HG03045 (cell line): Measurements from ENCODE around the gene BSN.

Experiments
- ATAC-seq: cut with Tn5 transposase; IDR thresholded peaks from one replicate; pipeline ENCODE4 v1.9.1; 2021; ENCODE audit warnings: mild to moderate bottlenecking, moderate library complexity; ENCODE audit not compliant: unreplicated experiment

The BSN gene

DNA sequence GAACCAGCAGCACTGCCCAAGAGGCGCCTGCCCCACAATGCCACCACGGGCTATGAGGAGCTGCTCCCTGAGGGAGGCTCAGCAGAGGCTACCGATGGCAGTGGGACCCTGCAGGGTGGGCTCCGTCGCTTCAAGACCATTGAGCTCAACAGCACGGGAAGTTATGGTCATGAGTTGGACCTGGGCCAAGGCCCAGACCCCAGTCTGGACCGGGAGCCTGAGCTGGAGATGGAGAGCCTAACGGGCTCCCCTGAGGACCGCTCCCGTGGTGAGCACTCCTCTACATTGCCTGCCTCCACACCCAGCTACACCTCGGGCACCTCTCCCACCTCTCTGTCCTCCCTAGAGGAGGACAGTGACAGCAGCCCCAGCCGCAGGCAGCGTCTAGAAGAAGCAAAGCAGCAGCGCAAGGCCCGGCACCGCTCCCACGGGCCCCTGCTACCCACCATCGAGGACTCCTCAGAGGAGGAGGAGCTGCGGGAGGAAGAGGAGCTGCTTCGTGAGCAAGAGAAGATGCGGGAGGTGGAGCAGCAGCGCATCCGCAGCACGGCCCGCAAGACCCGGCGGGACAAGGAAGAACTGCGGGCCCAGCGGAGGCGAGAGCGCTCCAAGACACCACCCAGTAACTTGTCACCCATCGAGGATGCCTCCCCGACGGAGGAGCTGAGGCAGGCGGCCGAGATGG, 98.1 kb downstream of the BSN start:
- ATAC-seq = no peak

DNA sequence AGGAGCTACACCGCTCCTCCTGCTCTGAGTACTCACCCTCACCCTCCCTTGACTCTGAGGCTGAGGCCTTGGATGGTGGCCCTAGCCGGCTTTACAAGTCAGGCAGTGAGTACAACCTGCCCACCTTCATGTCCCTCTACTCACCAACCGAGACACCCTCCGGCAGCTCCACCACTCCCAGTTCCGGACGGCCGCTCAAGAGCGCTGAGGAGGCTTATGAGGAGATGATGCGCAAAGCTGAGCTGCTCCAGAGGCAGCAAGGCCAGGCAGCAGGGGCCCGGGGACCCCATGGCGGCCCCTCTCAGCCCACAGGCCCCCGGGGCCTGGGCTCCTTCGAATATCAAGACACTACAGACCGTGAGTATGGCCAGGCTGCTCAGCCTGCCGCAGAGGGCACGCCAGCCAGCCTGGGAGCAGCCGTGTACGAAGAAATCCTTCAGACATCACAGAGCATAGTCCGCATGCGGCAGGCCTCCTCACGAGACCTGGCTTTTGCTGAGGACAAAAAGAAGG, 98.7 kb downstream of the BSN start:
- ATAC-seq = no peak

DNA sequence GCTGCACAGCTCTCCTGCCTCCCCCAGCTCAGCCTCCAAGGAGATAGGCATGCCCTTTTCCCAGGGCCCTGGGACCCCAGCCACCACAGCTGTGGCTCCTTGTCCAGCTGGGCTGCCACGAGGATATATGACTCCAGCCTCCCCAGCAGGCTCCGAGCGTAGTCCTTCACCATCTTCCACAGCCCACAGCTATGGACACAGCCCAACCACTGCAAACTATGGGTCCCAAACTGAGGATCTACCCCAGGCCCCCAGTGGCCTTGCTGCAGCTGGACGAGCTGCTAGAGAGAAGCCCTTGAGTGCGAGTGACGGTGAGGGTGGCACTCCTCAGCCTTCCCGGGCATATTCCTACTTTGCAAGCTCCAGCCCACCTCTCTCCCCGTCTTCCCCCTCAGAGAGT, 99.3 kb downstream of the BSN start:
- ATAC-seq = no peak

DNA sequence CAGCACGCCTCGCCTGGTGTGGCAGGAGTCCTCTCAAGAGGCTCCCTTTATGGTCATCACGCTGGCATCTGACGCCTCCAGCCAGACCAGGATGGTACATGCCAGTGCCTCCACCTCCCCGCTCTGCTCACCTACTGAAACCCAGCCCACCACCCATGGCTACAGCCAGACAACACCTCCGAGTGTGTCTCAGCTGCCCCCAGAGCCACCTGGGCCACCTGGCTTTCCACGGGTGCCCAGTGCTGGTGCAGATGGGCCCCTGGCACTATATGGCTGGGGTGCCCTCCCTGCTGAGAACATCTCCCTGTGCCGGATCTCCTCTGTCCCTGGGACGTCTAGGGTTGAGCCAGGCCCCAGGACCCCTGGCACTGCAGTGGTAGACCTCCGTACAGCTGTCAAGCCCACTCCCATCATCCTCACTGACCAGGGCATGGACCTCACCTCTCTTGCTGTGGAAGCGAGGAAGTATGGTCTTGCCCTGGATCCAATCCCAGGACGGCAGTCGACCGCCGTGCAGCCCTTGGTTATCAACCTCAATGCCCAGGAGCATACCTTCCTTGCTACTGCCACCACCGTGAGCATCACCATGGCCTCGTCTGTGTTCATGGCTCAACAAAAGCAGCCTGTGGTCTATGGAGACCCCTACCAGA, 100.0 kb downstream of the BSN start:
- ATAC-seq = no peak

DNA sequence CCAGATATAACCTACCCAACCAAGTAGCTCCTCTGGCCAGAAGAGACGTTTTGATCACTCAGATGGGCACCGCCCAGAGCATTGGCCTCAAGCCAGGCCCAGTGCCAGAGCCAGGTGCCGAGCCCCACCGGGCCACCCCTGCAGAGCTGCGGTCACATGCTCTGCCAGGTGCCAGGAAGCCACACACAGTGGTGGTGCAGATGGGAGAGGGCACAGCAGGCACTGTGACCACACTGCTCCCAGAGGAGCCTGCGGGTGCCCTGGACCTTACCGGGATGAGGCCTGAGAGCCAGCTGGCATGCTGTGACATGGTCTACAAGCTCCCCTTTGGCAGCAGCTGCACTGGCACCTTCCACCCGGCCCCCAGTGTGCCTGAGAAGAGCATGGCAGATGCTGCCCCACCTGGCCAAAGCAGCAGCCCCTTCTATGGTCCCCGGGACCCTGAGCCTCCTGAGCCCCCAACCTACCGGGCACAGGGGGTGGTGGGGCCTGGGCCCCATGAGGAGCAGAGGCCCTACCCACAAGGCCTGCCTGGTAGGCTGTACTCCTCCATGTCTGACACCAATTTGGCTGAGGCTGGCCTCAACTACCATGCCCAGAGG, 100.8 kb downstream of the BSN start:
- ATAC-seq = no peak

DNA sequence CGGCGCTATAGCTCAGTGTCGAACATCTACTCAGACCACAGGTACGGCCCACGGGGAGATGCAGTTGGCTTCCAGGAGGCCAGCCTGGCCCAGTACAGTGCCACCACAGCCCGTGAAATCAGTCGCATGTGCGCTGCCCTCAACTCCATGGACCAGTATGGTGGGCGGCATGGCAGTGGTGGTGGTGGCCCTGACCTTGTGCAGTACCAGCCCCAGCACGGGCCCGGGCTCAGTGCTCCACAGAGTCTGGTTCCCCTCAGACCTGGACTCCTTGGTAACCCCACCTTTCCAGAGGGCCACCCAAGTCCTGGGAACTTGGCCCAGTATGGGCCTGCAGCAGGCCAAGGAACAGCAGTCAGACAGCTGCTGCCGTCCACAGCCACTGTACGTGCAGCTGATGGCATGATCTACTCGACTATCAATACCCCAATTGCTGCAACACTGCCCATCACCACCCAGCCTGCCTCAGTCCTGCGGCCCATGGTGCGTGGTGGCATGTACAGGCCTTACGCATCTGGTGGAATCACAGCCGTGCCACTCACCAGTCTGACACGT, 101.5 kb downstream of the BSN start:
- ATAC-seq = no peak

DNA sequence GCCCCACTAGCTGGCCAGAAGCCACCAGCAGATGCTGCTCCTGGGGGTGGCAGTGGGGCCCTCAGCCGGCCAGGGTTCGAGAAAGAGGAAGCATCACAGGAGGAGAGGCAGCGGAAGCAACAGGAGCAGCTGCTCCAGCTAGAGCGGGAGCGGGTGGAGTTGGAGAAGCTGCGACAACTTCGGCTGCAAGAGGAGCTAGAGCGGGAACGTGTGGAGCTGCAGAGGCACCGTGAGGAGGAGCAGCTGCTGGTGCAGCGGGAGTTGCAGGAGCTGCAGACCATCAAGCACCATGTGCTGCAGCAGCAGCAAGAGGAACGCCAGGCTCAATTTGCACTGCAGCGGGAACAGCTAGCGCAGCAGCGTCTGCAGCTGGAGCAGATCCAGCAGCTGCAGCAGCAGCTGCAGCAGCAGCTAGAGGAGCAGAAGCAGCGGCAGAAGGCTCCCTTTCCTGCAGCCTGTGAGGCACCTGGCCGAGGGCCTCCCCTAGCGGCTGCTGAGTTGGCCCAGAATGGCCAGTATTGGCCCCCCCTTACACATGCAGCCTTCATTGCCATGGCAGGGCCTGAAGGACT, 102.3 kb downstream of the BSN start:
- no peak for ATAC-seq

DNA sequence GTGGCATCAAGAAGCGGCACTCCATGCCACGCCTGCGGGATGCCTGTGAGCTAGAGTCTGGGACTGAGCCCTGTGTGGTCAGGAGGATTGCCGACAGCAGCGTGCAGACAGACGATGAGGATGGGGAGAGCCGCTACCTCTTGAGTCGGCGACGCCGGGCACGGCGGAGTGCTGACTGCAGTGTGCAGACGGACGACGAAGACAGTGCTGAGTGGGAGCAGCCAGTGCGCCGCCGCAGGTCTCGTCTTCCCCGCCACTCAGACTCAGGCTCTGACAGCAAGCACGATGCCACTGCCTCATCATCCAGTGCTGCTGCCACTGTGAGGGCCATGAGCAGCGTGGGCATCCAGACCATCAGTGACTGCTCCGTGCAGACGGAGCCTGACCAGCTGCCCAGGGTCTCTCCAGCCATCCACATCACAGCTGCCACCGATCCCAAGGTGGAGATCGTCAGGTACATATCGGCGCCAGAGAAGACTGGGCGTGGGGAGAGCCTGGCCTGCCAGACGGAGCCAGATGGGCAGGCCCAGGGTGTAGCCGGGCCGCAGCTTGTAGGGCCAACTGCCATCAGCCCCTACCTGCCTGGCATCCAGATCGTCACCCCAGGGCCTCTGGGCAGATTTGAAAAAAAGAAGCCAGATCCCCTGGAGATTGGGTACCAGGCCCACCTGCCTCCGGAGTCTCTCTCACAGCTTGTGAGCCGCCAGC, 103.1 kb downstream of the BSN start:
- ATAC-seq = no peak

DNA sequence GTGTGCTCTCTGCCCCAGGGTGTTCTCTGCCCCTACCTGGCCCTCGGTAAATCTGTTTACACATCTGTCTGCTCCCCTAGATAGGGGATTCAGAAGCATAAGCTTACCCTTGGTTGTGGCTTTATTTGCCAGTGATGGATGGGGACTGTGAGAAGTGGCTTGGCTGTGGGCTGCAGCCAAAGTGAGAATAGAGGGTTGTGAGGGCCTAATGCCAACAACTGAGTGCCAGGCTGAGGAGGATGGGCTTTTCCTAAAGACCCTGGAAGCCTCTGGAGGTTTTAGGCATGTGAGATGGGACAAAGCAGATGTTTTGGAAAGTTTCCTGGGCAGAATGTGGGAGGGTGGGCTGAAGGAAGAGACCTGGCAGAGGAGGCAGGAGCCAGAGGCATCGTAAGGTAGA, 104.4 kb downstream of the BSN start:
- no peak for ATAC-seq

DNA sequence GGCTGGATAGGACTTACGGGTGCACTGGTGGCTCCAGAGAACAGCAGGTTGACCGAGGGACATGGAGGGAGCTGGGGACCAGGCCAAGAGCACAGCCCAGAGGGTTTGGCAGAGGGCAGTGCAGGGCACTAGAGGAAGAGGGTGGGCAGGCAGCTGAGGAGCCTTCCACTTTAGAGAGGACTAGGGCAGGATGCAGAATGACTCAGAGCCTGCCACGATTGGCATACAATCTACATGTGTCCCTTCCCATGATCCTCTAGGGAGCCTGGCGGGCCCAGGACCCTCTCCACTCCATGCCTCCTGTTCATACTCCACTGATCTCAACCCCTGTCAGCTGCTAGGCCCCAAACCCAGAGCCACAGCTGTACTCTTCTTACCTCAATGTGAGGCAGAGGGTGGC, 105.5 kb downstream of the BSN start:
- ATAC-seq = no peak

DNA sequence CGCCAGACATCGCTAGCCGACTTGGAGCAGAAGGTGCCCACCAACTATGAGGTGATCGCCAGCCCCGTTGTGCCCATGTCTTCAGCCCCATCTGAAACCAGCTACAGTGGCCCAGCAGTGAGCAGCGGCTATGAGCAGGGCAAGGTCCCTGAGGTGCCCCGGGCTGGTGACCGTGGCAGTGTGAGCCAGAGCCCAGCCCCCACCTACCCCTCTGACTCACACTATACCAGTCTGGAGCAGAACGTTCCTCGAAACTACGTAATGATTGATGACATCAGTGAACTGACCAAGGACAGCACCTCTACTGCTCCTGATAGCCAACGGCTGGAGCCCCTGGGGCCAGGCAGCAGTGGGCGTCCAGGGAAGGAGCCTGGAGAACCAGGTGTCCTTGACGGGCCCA, 107.0 kb downstream of the BSN start:
- ATAC-seq = no peak

DNA sequence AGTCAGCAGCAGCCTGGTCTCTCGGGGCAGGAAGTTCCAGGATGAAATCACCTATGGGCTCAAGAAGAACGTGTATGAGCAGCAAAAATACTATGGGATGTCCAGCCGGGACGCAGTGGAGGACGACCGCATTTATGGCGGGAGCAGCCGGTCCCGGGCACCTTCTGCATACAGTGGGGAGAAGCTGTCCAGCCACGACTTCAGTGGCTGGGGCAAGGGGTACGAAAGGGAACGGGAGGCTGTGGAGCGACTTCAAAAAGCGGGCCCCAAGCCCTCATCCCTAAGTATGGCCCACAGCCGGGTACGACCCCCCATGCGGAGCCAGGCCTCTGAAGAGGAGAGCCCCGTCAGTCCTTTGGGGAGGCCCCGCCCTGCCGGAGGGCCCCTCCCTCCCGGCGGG, 107.7 kb downstream of the BSN start:
- ATAC-seq = no peak

DNA sequence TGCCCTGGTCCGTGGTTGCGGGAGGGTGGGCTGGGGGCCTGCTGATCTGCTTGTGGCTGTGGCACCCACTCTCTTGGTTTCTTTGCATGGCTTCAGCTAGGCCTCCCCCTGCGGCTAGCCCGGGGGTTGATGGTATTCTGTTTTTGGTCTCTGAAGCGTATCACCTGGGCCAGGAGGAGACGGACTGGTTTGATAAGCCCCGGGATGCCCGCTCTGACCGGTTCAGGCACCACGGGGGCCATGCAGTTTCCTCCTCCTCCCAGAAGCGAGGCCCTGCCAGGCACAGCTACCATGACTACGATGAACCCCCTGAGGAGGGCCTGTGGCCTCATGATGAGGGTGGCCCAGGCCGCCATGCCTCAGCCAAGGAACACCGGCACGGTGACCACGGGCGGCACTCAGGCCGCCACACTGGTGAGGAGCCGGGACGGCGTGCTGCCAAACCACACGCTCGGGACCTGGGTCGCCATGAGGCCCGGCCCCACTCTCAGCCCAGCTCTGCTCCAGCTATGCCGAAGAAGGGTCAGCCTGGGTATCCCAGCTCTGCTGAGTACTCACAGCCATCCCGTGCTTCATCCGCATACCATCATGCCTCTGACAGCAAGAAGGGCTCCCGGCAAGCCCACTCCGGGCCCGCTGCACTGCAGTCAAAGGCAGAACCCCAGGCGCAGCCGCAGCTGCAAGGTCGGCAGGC, 108.6 kb downstream of the BSN start:
- ATAC-seq = no peak

DNA sequence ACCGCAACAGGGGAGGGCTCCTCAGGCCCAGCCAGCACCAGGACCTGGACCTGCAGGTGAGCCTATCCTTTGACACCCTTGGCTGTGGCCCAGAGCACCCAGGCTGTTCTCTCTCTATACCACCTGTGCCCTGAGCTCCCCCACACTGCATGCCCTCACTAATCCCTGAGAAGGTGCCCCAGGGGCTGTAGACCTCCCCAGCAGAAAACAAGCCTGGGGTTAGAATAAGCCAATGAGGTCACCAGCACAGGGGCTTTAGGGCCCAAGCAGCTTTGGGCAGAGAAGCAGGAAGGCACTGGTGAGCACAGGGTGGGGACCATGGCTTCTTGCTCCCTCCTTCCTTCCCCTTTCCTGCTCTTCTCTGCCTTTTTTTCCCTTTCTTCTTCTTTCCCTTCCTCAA, 109.6 kb downstream of the BSN start:
- no peak for ATAC-seq

DNA sequence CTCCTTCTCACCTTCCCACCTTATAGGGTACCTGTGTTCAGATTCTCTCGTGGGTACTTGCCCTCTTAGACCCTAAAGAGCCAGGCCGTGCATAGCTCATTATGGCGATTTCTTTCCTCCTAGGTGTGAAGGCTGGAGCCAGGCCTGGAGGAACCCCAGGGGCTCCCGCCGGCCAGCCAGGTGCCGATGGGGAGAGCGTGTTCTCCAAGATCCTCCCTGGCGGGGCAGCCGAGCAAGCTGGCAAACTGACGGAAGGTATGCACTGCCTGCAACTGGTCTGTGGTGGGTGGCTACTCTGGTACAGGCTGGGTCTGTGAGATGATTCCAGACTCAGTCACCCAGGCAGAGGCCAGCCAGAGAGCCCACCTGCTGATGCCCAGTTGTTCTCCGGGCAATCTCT, 110.0 kb downstream of the BSN start:
- ATAC-seq = no peak

DNA sequence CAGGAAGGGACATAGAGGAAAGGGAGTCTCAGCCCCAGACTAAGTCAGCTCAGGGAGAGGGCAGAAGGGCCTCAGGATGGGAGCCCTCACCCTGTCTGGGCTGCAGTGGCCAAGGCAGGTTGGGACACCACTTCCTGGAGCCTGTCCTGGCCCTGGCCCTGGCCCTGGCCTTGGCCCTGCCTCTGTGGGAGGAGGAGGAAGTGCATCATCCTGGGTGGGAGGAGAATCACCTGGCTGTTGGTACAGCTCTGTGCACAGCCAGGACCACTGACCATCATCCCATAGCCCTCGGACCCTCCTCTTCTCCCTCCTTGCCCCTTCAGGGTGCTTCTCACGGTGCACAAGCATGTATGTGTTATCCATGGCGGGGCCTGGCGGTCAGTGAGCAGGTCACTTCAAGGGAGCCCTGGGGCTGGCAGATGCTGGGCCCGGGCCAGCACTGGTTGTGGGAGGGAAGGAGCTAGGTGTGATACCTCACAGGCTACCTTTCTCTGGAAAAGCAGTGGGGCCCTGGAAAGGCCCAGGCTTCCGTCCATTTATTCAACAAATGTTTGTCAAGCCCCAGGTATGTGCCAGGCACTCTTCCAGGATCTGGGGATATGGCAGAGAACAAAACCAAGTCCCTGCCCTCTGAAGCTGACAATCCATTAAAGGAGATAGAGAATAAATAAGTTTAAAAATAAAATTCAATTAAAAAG, 111.7 kb downstream of the BSN start:
- ATAC-seq = no peak

DNA sequence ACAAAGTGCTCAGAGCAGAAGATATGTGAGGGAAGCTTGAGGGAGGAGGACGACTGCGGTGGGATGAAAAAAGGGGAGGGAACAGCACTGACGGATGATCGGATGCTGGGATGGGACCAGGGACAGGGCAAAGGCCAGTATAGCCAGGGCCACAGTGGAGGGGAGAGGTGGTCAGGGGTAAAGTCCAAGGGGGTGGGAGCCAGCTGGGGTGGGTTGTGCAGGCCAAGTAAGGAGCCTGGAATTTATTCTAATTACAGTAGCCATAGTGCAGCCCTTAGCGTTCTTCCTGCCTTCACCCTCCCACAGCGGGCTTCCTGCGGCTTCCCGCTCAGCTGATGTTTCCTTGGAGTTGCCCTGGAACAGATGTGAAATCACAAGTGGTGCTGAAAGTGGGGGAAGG, 112.3 kb downstream of the BSN start:
- no peak for ATAC-seq

DNA sequence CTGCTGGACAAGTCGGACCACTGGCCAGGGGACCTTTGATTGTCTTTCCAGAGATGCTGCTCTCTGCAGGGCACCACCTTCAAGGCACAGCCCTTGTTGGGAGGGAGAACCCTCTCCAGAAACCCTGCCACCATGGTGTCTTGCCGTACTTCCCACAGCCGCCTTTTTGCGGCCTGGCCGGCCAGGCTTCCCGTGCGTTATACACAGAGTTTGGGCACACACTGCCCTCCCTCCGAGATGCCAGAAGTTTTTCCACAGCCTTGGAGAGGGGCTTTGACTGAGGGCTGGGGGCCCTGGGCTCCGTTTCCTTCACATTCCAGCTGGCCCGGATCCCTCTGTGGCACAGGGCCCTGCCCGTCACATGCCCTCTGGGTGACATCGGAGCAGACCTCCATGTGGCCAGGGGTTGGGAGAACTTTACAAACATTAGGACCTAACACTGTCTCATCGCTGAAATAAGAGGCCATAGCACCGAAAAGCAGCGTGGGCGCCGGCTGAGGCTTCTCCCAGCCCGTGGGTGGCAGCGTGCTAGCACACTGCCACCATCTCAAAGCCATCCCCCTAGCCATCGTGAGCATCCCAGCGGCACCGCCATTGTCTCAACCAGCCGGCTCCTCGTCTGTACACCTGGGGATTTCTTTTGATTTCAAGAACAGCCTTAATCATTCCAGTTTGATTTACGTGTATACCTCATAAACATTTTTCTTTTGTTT, 113.6 kb downstream of the BSN start:
- no peak for ATAC-seq

DNA sequence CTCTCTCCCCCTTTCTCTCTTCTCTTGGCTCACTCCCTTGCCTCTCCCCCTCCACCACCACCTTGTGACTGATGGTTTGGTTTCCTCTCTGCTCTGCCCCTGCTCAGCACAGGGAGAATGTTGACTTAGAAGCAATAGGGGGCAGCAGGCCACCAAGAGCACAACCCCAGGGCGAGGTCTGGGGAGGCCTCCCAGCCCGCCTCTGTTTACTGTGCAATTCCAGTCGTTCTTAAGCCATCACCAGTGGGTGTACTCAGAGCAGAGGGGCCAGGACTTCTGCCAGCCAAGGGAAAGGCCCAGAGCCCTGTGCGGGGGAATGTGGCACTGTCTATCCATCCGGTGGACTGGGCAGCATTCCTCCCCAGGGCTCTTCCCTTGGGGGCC, 114.1 kb downstream of the BSN start:
- ATAC-seq = no peak
